ENCODE results near the gene CDH13. TPM values are rescaled to one million over a fixed set of nuclear protein-coding genes. Genes with fewer than 3 reads are reported as not detected.

CDH13 gene
- total and polyA plus RNA-seq, 2 donors (not counting 3 experiments of a cell fraction or from before 2014, with no cell fraction given) = 96.6 to 124 TPM

- dilution Hi-C loops (cut with MboI; ENCODE audit: extremely low pct_ligation_motif_present, low sequenced_read_pairs) = no loop called here
- intact Hi-C loops (cut with micrococcal nuclease) = no loop called here
These were observed 21.7 kb upstream of the CDH13 start for GRCh38 chr16:82605076-82605475.

More at GRCh38 chr16:82605076-82605475, 21.7 kb upstream of the CDH13 start:
- Histone ChIP-seq H3K4me2 (ENCODE audit: insufficient read depth, low read length) (no peak overlapping the region), H3K27me3 (ENCODE audit: control insufficient read depth in 2 of 2, insufficient read depth in 2 of 2, low read length in 2 of 2) (peaks cover 0 to 2% of the 10 kb centered on the region in 2 experiments), H3K36me3 (ENCODE audit: control insufficient read depth in 2 of 2, extremely low read depth in 1 of 2, insufficient read depth in 2 of 2, low read length in 2 of 2) (no peaks in the 10 kb centered on the region), H4K20me1 (replicated peaks; ENCODE audit: control insufficient read depth, extremely low read depth, insufficient read depth, low read length) (no peaks in the 10 kb centered on the region), H3K9me1 (replicated peaks; ENCODE audit: control insufficient read depth, extremely low read depth, insufficient read depth, low read length) (no peaks in the 10 kb centered on the region), H3K79me2 (ENCODE audit: control insufficient read depth, insufficient read depth, low read length) (no peaks in the 10 kb centered on the region), H3K4me1 (ENCODE audit: control insufficient read depth, extremely low read depth, insufficient read depth, low read length) (no peaks in the 10 kb centered on the region), H3K4me3 (replicated peaks in 1 of 3; ENCODE audit: insufficient read depth in 1 of 3, low read depth in 1 of 3, low read length in 3 of 3) (no peak overlapping the region), H3K9ac (replicated peaks; ENCODE audit: extremely low read depth, insufficient read depth, low read length) (no peak overlapping the region), H3K9me3 (replicated peaks; ENCODE audit: control insufficient read depth, insufficient read depth, low read length) (no peaks in the 10 kb centered on the region), H2AFZ (ENCODE audit: low read depth, low read length) (no peak overlapping the region), H3K27ac (ENCODE audit: insufficient read depth, low read depth, low read length) (no peak overlapping the region)
- no TSS peak for BruUV-seq (replicated peaks)
- CTCF ChIA-PET = interaction anchor here (1.4 to 1.6 kb wide), 4 partner anchors 22 to 841 kb away, joined by 6 to 20 read pairs (median 12); partner anchors contain the start of gene CDH13
- TF ChIP-seq POLR2A (IDR thresholded peaks at IDR 0.05; ENCODE audit: low read depth, low read length) (no peak), GATA2 (IDR thresholded peaks at IDR 0.05; ENCODE audit: insufficient read depth, insufficient read length, low read depth, low read length) (no peak), MYC (IDR thresholded peaks at IDR 0.05; ENCODE audit: low read depth, low read length) (no peak), CTCF (IDR thresholded peaks at IDR 0.05; ENCODE audit: extremely low read depth in 1 of 2, insufficient read depth in 1 of 2, low read depth in 1 of 2, low read length in 2 of 2) (no peak), MAX (IDR thresholded peaks at IDR 0.05; ENCODE audit: insufficient read depth, insufficient read length) (no peak), EZH2 (IDR thresholded peaks at IDR 0.05; ENCODE audit: borderline replicate concordance, low read depth, low read length, severe bottlenecking) (no peak), FOS (IDR thresholded peaks at IDR 0.05; ENCODE audit: borderline replicate concordance, insufficient read depth, low read length) (no peak), POLR2AphosphoS5 (IDR thresholded peaks at IDR 0.05; ENCODE audit: insufficient read depth, low read depth, low read length) (no peak), JUN (IDR thresholded peaks at IDR 0.05; ENCODE audit: borderline replicate concordance, insufficient read depth, insufficient read length, low read depth) (no peak)
- FAIRE-seq (no peak), DNase-seq (ENCODE audit: low read depth, low spot score) (no peak)
- POLR2A ChIA-PET = no interaction called here

Measured in endothelial cell of umbilical vein (primary cell).